Forelimb muscle (tissue), 1 donor: ENCODE data around the gene NOTCH2NLA. TPM values are rescaled to one million over a fixed set of nuclear protein-coding genes. Genes with fewer than 3 reads are reported as not detected.
"Not testable (repeated sequence)": the region's sequence is repeated elsewhere in the genome, so short reads cannot be mapped to it uniquely, and the experiment has no call there.

Experiments used
- DNase-seq: peaks from one replicate; pipeline ENCODE4 v3.0.0-alpha.2; 2013; ENCODE audit warnings: low read depth
- polyA plus RNA-seq: library from polyadenylated mRNA; unstranded; fragments of 120-200 nt; gene quantifications from one replicate; pipeline ENCODE4 v1.2.1, GENCODE V29; 2013; ENCODE audit not compliant: insufficient read length

NOTCH2NLA gene
- polyA plus RNA-seq = 22.8 TPM

DNA sequence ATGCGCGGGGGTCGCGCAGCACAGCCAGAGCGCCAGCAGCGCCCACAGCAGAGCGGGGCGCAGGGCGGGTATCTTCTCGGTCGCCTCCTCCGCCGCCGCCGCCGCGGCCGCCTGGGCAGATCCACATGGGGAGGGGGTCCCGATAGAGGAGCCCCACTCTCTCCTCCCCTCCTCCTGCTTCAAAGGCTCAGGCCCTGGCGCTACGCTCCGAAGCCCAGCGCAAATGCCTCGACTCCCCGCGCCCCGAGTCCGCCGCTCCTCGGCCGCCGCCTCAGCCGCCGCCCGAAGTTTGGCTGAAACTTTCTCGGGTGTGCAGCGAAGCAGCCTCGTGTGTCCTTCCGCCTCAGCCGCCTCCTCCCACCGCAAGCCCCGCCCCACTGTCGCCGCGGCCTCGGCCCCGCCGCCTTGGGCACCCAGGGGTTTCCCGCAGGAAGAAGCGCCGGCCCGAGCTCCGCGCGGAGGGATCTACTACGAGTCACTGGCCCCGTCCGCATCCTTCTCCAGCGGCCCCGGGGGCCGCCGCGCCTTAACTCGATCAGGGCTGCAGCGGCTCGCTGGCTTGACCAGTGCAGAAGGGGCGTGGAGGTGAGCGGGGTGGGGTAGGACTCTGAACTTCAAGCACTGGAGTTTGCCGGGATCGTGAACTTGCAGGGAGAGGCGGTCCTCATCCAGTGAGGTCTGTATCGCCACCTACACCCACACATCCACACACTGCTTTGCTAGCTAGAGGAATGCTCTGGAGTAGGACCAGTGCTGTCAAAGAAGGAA lies at the start of gene NOTCH2NLA:
NOTCH2NLA (minus strand) TSS at position 312 of the 768 bp plus-strand sequence. CDS start 39,684 bp downstream, outside the sequence.
- not testable (repeated sequence) for DNase-seq

DNA sequence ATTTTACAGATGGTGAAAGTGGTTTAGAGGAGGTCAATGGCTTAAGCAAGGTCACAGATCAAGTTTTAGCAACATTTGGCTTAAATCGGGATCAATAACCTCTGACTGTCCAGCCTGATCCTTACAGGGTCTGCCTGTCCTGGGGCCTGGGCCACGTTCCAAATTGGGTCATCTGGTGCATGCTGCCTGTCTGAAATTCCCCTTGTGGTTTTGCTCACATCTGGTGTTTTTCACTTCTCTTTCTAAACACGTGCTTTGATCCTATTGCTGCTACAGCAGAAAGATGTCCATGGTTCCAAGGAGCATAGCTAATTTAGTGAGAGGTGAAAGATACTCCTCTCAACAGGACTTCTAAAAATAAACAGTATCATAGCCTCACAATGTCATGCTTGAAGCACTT lies 49.5 kb upstream of the NOTCH2NLA start:
- not testable (repeated sequence) for DNase-seq

DNA sequence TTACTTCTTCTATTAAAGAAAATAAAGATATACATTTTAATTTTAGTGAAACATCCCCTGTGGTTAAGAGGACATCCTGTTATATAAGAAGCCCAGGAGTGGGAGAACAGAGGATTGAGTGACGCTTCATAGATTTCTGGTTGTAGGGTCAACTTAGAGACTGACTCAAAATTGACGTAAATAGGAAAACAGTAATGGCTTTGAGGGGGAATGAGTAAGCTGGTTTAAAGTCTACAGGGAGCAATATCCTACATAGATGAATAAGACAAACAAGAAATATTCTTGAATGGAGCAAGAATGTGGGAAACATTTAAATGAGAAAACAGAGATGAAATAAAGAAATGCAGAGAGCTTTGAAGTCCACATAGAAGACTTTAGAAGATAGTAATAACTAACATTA lies 48.3 kb upstream of the NOTCH2NLA start:
- DNase-seq = not testable (repeated sequence)

DNA sequence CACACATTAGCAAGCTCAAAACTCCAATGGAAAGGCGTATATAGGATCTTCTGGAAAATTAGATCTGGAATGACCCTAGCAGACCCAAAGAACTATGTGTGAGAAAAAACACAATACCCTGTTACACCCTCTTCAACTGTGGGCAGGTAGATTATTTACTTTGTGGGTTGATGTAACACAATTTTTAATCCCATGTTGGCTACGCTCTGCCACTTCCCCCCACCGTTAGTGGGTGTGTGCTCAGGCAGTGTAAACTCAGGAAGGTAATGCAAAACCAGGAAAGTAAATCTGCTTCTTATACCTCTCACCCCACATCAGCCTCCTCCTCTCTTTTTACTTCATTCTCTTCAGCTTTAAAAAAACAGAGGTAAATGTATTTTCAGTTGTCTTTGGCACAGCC lies 45.3 kb upstream of the NOTCH2NLA start:
- not testable (repeated sequence) for DNase-seq

DNA sequence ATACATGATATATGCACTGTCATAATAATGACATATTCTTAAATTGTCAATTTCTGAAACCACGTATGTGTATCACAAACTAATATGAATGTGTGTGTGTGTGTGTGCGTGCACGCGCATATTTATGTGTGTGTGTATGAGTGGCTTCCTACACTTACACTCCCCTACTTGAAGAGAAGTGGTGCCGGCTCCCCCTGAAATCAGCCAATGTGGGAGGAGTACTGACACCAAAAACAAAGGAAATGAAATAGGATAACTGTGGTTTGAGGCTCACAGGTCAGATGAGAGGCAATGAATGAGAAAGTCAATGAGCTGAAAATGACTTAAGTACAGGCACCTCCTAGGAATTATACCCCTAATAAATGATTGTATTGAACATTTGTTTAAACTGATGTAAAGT lies 44.4 kb upstream of the NOTCH2NLA start:
- not testable (repeated sequence) for DNase-seq

DNA sequence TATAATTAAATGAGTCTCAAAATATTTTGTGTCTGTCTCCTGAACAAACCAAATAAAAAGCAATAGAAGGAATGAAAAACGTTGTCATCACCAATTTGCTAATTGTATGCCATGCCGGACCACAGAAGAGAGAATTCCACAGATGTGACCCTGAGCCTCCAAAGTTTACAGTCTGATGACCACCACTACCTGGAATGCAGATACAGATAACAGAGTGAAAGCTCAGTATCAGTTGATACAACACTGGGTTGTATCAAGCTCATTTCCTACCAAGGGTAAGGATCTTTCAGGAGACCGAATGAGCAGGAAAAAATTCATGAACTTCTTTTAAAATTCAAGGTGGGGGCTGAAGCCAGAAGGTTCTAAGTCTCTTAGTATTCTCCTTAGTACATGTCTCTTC lies 43.9 kb upstream of the NOTCH2NLA start:
- not testable (repeated sequence) for DNase-seq

DNA sequence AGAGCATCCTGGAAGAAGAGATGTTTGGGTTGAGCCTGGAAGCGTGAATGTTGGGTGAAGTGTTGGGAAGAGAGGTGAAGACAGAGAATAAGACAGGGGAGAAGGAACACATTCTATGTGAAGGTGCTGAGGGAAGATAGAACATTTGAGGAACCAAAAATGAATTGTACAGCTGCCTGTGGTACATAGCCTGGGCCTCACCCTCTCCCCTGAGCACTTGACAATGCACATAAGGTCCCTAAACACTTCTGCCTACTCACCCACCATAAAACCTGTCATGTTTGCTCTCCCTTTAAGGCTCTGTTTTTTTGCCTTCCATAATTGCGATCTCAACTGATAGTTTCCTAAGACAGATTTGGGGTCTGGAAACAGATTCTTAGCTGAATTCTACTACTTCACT lies 43.2 kb upstream of the NOTCH2NLA start:
- DNase-seq = not testable (repeated sequence)

DNA sequence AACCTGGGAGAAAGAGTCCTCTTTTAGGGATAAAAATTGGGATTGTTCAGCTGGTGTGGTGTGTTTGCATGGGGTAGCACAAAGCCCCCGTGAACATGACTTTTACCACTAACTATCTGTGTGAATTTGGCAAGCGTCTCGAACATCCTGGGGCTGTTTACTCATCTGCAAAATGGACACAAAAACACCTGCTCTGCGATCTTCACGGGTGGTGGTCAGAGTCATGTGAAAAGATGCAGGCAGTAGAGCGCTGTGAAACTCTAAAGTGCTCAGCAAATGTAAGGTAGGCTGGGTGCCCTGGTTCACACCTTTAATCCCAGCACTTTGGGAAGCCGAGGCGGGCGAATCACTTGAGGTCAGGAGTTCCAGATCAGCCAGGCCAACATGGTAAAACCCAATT lies 41.3 kb upstream of the NOTCH2NLA start:
- not testable (repeated sequence) for DNase-seq

DNA sequence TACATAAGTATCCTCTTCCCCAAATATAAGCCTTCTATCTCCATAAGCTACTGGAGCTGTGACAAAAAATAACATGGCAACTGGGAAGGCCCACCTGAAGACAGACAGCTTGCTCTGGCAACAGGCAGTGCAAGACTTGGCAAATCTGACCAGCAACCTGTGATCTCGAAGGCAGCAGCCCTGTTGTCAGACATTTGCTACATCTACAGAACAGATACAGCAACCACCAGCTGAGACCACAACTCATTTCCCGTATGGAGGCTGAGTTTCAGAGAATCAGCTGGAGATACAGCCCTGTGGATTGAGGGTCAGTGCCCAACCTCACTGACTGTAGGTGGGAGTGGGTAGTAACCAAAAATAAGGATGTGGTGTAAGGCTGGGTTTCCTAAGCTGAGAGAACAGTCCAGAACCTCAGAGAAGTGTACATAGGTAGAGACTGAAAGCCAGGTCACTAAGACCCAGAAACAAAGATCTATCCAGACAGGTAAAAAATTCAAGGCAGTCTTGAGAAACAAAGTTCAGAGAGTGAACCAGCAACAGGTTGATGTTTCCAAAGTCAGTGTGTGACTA lies 37.4 kb upstream of the NOTCH2NLA start:
- not testable (repeated sequence) for DNase-seq

DNA sequence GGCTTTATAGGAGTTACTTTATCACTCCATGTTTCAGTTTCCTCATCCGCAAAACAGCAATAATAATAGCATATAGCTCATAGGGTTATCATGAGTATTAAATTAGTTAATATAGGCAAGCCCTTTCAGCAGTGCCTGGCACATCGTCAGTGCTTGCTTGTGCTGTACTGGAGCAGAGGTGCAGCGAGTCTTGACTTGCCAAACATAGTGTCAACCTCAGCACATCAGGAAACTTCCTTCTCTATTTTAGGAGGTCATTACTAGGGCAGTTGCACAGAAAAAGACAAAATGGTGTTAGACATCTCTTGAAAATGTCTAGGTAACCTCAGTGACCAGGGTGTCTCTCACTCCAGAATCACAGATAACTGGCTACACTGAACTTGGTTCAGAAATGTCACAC lies 35.9 kb upstream of the NOTCH2NLA start:
- DNase-seq = not testable (repeated sequence)

DNA sequence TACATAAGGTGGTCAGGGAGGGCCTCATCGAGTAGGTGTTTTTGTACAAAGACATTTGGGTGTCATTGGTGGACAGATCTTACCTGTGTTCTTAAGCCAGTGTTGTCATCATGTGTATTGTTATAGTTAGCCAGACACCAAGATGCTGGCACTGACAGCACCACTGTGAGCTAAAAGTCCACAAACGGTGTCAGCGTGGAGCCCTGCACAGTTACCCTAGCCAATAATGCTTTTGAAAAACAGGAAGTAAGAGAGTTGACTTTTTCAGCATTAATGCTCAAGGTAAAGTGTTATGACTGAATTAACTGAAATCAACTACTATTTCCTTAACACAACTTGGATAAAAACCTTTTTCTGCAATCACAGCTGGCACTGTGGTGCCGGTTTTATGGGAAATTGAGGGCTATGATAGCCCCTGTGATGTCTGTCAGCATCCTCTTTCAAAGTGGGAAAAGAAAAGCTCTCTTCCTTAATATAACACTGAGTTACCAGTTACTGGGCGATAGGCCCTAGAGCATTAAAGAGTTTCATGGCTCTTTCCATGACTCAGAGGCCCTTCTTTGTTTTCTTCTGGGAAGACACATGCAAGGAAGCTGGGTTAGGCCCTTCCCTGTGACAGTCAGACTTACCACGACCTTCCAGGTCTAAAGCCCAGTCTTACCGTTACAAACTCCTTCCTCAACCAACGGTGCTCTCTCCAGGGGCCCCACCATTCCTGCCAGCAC lies 31.3 kb upstream of the NOTCH2NLA start:
- not testable (repeated sequence) for DNase-seq

DNA sequence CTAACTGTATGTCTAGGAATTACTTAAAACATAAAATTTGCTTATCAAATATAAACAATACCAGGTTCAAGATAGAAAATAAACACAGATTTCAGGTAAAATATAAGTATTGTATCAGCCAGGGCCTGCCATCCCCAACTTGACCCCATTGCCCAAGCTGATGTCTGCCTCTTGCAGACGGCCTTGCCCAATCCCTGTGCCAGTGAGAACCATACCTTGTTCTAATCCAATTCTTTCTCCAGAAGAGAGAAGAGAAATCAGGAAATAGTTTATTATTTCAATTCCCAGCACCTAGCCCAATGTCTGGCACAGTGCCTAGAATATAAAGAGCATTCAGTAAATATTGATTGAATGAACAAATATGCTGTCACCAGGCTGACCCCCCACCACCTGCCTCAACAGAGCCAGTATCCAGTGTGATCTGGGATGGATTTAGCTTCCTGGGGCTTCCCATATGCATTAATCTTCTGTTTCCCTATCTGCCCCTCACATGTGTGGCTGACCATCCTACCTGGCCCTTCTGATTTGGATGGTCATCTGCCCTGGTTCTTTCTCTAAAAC lies 29.3 kb upstream of the NOTCH2NLA start:
- DNase-seq = not testable (repeated sequence)

DNA sequence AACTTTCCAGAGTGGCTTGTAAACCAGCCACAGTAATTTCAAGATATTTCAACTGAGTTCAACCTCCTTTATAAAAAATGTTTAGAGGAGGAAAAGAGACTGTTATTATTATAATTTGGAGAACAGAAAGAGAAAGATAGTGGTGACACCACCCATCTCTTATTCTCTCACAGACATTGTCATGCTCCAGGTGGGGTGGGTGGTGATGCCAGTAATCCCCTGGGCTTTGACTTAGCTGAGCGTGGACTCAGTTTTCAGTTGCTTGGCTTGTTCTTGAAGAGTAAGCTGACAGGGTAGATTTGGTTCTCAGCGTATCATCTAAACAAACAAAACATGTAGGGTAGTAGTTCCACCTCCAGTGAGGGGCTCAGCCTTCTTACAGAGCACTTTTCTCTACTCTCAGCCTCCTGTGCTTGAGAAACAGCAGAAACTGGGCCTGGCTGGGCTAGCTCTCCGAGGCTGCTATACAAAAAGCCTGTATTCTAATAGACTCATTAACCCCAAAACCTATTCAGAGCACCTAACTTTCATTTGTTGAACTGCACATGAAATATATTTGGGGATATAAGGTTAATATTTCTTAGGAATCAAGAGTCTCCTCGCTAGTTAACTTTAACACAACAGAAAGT lies 25.9 kb upstream of the NOTCH2NLA start:
- DNase-seq = not testable (repeated sequence)

DNA sequence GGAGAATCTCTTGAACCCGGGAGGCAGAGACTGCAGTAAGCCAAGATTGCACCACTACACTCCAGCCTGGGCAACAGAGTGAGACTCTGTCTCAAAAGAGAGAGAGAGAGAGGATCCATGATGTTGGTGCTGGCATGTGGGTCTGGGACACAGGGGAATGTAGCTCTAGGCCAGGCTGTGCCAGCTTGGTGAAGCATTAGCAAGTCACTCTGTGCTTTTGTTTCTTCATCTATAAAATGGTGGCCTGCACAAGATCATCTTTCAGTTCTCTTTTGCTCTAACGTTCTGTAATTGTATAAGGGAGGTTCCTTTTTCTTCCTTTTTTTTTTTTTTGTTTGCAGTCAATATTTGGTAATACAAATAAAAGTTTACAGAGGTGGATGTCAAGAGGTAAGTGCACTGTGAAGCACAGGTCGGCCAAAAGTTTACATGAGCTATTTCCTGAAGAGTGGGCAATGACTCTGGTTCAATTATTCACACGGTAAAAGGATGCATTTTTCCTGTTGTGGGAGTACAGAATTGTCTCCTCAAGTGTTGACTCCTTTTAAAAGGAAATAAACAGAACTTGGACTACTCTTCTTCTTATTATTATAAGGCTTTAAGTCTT lies 24.5 kb upstream of the NOTCH2NLA start:
- DNase-seq = not testable (repeated sequence)

DNA sequence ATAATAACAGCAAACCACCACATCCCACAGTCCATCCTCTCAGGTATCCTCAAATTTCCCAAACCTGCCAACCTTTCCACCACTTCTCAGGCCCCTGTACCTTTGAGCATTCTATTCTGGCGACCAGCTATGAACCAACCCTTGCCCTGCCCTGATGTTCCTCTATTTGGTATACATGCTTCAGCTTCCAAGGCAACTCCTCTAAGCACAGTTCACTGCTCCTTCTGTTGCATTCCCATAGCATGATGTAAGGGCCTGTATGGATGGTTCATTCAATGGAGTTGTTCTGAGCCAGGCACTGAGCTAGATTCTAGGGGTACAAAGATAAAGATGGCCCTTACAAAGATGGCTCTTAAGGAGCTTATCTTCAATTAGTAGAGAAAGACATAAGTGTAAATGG lies 22.7 kb upstream of the NOTCH2NLA start:
- not testable (repeated sequence) for DNase-seq

DNA sequence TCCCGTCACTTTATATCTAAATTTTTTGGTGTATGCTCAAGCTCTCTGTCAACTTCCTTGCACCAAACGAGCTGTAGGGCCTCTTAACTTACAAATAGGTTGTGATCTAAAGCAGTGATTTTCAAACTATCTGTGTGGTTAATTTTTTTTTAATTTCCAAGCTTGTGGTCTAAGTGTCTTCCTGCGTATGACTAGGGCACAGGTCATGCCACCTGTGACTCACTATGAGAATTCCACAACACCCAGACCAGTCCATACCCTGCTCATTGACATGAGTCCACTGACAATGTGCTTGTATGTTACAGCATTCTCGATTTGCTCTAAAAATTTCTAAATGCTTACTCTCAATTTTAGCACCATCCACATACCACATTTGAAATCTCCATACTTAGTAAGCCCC lies 19.8 kb upstream of the NOTCH2NLA start:
- not testable (repeated sequence) for DNase-seq

DNA sequence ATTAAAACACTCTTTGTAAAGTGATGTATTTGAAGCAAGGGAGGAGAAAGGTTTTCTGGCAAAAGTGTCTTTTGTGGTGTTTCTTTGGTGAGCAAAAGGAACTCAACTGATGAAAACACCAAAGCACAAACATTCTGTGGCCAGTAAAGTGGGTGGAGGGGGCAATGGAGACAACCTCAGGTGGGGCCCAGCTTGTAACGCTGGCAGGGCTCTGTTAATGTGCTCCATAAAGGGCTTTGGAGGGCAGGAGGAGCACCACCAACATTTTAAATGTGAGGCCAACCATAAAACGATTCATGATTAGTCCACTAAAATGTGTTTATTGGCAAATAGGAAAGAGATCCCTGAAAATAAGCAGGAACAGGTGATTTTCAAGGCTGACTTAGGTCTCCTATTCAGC lies 7.8 kb upstream of the NOTCH2NLA start:
- not testable (repeated sequence) for DNase-seq

DNA sequence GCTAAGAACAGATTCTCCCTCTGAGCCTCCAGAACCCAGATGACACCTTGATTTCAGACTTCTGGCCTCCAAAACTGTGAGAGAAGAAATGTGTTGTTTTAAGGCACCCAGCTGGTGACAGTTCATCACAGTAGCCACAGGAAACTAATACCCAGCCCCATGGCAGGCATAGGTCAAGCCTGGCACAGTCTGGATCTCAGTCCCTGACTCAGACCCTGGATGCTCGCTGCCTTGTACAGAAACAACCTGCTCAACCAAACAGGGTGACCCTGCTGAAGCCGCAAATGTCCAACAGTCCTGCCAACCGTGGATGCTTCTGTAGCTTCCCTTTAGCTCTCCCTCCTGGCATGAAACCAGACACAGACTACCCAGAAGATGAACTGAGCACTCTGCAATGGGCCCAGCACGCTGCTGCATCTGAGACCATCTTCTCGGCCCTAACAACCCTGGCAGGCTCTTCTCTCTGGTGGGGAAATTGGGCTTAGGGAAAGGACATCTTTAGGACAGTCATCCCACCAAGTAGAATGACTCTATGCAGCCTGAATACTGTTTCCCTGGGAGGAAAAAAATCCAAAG lies 7.3 kb upstream of the NOTCH2NLA start:
- DNase-seq = not testable (repeated sequence)

DNA sequence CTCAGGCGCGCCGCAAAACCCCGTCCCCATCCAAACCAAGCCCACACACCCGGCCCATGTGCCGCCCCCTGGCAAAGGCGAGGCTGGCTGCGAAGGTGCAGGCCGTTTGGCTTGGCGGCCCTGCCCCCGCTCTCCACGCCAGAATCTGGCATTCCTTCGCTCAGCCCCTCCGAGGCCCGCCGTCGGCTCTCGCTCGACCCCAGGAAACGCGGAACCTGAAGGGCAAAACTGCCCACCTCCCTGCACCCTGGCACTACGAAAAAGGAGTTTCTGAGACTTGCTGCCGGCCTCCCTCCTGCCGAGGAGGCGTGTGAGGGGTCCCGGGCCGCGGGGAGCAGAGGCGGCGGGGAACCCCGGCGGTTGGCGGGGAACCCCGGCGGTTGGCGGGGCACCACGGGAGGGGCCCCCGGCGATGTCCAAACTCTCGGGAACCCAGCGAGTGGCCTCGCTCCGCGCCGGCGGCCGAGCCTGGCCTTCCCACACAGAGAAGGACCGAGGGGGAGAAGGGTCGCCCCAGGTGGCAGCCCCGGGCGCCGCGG lies 608 bp downstream of the NOTCH2NLA start:
- DNase-seq = not testable (repeated sequence)

DNA sequence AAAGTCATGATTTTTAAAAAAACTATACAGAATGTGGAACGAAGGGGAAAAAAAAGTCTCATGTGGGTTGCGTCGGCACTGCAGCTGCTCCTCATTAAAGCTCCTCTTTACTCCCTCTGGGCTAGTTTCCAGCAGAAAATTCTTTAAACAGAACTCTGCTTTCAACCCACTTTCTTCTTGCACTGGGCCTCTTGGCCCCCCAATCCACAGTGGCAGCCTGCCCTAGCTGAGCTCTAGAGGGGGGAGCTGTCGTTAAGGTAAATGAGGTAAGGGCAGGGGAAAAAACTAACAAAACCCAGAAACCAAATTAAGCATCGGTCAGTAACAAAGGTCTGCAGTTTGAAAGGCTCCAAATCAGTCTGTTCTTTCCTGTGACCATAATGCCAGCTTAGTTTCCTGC lies 54.3 kb downstream of the NOTCH2NLA start:
- DNase-seq = not testable (repeated sequence)

DNA sequence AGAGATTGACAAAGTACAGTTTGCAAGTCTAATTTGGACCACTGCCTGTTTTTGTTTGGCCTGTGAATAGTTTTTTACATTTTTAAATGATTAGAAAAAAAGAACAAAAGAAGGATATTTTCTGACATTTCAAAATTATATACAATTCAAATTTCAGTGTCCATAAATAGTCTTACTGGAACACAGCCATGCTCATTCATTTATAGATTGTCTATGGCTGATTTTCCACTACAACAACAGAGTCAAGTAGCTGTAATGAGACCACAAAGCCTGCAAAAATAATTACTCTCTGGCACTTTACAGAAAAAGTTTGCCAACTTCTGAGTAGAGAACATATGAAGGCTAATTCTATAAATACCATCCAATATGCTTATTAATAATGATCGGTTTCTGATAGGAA lies 61.1 kb downstream of the NOTCH2NLA start:
- DNase-seq = not testable (repeated sequence)
